Measurements from ENCODE around the gene NADK.

The NADK gene

GRCh38 chr1:1777950-1778662 lies at the start of gene NADK:
Gene NADK (minus strand): TSS chr1:1778470. CDS start chr1:1765406, 13,064 bp downstream.
- DNase-seq, result peak; percentile 43 to 62 (median 46)

GRCh38 chr1:1827089-1827848 lies 49.0 kb upstream of the NADK start:
- DNase-seq, result no peak

GRCh38 chr1:1826356-1827088 lies 48.3 kb upstream of the NADK start:
- no peak for DNase-seq

DNA sequence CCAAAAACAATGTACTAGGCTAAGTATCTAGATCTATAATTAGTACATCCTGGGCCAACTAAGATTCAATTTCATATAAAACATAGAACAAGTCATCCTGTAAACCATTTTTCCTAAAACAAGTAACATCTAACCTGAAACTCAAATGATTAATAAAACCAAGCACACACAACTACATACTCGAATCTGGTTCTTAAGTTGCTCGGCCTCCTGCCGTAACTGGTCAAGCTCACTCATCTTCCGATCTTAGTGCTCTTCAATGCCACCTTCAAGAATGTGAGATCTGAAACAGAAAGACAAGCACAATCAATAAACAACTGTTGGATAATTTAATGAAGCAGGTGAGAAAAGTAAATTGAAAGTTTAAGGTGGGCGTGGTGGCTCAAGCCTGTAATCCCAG lies 46.9 kb upstream of the NADK start:
- DNase-seq, result no peak

GRCh38 chr1:1819762-1820161 lies 41.5 kb upstream of the NADK start:
- no peak for DNase-seq

- no peak for DNase-seq
Measured at GRCh38 chr1:1817221-1817620, 39.0 kb upstream of the NADK start.

GRCh38 chr1:1815606-1816281 lies 37.5 kb upstream of the NADK start:
- DNase-seq, result no peak

GRCh38 chr1:1809489-1809888 lies 31.2 kb upstream of the NADK start:
- DNase-seq, result no peak

DNA sequence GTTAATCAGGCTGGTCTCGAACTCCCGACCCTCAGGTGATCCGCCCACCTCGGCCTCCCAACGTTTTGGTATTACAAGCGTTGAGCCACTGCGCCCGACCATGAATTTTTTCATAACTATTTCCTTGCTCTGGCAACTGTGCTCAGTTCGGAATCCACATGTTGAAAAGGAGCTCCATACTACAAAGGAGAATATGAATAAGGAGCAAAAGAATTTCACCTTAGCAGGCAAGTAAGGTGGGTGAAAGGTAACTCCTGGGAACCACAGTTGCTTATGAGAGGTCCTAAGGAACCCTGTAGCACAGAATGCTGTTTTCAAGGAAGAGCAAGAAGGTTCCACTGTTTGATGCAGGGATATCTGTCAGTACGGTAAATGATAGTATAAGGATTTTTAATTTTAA lies 29.9 kb upstream of the NADK start:
- DNase-seq, result no peak

DNA sequence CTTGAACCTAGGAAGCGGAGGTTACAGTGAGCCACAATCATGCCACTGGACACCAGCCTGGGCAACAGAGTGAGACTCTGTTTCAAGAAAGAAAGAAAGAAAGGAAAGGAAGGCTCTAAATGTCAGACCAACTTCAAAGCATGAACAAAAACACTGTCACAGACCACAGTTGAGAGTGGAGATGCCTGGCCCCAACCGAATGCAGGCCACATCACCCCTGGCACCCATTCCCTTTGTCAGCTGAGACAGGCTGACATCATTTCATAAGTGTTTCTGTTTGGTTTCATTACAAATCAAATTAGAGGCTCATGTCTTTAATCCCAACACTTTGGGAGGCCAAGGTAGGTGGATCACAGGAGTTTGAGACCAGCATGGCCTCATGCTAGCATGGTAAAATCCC lies 28.6 kb upstream of the NADK start:
- no peak for DNase-seq

GRCh38 chr1:1804301-1804700 lies 26.0 kb upstream of the NADK start:
- DNase-seq, result no peak

- no peak for DNase-seq
Measured at GRCh38 chr1:1802871-1803270, 24.6 kb upstream of the NADK start.

- no peak for DNase-seq
Measured at GRCh38 chr1:1799716-1800115, 21.4 kb upstream of the NADK start.

- no peak for DNase-seq
Measured at GRCh38 chr1:1797731-1798341, 19.6 kb upstream of the NADK start.

DNA sequence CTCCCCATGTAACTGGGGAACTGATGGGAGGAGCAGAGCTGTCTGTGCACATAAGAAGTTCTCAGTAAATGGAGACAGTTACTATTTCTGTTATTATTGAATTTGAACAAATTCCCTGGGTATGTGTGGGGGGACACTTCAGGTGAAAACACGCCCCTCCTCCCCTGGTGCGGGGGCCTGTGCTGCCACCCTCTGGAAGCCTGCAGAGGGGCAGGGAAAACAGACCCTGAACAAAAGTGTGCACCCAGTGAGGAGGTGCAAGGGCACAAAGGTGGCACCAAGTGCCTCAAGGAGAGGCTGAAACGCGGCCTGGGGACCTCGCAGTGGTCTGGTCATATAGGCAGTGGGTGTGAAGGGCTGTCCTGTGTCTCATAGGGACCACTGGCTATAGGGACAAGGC lies 18.2 kb upstream of the NADK start:
- no peak for DNase-seq

DNA sequence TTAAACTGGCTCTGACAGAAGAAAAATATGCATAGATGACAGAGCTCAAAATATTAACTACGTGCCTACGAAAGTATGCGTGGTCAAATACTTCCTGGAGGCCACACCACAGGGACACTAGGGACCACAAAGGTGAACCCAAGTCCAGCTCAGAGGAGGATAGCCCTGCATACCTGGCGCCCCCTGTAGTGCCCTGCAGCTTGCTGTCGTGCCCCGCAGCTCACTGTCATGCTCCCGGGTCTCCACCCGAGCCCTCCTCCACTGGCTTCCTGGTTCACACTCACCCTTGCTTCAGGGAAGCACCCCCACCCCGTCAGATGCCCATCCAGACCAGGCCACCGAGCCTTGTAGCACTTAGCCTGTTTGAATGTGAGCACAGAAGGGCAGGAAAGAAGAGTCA lies 16.7 kb upstream of the NADK start:
- no peak for DNase-seq

- no peak for DNase-seq
Measured at GRCh38 chr1:1793481-1794244, 15.4 kb upstream of the NADK start.

GRCh38 chr1:1788646-1789431 lies 10.6 kb upstream of the NADK start:
- DNase-seq, result no peak

GRCh38 chr1:1788136-1788535 lies 9.9 kb upstream of the NADK start:
- DNase-seq, result no peak

DNA sequence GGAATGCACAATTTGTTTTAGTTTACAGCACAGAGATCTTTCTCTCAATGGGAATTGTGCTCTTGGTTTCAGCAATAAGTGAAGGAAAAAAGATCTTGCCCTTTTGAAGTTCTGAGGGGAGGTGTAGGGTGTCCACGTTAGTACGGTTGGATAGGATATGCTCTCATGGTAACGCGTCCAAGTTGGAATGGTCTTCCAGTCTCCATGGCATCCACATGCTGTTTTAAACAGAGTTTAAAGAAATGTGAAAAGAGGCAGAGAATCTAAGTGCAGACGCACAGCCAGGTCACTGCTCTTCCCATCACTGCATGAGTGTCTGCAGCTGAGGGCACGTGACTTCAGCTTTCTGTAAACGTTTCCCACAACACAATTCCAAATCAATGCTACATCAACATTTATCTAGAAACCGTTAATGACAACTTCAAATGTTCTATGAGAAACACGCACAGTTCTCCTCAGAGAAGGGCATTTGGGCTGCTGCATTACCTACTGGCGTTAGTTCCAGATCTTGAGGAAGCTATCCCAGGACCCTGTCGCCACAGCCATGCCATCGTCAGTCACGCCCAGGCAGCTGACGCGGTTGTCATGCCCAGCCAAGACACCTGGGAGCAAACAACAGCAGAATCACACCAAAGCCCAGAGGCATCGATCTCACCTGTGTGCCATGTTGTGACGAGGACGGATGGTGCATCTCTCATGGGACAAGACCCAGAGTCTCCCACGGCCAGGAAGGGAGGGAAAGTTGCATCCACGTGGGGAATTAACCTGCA lies 8.8 kb upstream of the NADK start:
- DNase-seq, result no peak
